ENCODE measurements around the gene CHADL. TPM values are rescaled to one million over a fixed set of nuclear protein-coding genes. Genes with fewer than 3 reads are reported as not detected.

CHADL gene
- total and polyA plus RNA-seq, 11 donors: 3.9 to 31.2 (median 10.7) TPM

- TF ChIP-seq CTCF (IDR thresholded peaks at IDR 0.05) (no peak), POLR2A (IDR thresholded peaks at IDR 0.05) (no peak)
- intact Hi-C loops (cut with DNase I): no loop called here
- DNase-seq: no peak
- Histone ChIP-seq H3K27ac (peak overlapping the region in 1 of 12 donors; percentile 10), H3K9me3 (no peaks in the 10 kb centered on the region), H3K4me1 (peaks cover 0 to 21% (median 7%) of the 10 kb centered on the region in 12 donors), H3K36me3 (peaks cover 0 to 100% (median 75%) of the 10 kb centered on the region in 9 donors), H3K27me3 (no peaks in the 10 kb centered on the region), H3K4me3 (no peak overlapping the region)
- WGBS, 4 donors: 79 to 87% (median 85%) methylated on average over 6 to 11 of the region's 11 CpGs
- no peak for ATAC-seq
Observed at GRCh38 chr22:41257696-41258095, 17.0 kb upstream of the CHADL start.

GRCh38 chr22:41256254-41257253, 15.8 kb upstream of the CHADL start:
- DNase-seq (no peak), ATAC-seq (no peak)
- Histone ChIP-seq H3K9me3 (no peaks in the 10 kb centered on the region), H3K36me3 (peaks cover 0 to 100% (median 77%) of the 10 kb centered on the region in 9 donors), H3K4me1 (peaks cover 0 to 14% (median 4%) of the 10 kb centered on the region in 12 donors), H3K27ac (peak overlapping the region in 1 of 12 donors; percentile 10), H3K27me3 (no peaks in the 10 kb centered on the region), H3K4me3 (no peak overlapping the region)
- intact Hi-C loops (cut with DNase I): no loop called here
- 75 to 78% (median 77%) methylated on average over 15 to 20 of the region's 20 CpGs for WGBS, 4 donors
- TF ChIP-seq POLR2A (IDR thresholded peaks at IDR 0.05): no peak
- no peak for TF ChIP-seq CTCF (IDR thresholded peaks at IDR 0.05)

GRCh38 chr22:41254230-41254629, 13.5 kb upstream of the CHADL start:
- WGBS, 4 donors: 89 to 92% (median 91%) methylated on average over 7 of the region's 7 CpGs
- H3K27me3 ChIP-seq: no peaks in the 10 kb centered on the region
- H3K36me3 ChIP-seq: peaks cover 0 to 100% (median 81%) of the 10 kb centered on the region in 9 donors
- TF ChIP-seq CTCF (IDR thresholded peaks at IDR 0.05) (no peak), POLR2A (IDR thresholded peaks at IDR 0.05) (no peak)
- intact Hi-C loops (cut with DNase I): no loop called here
- no peaks in the 10 kb centered on the region for H3K9me3 ChIP-seq
- no peak overlapping the region for H3K4me3 ChIP-seq
- peaks cover 0 to 11% (median 0%) of the 10 kb centered on the region in 12 donors for H3K4me1 ChIP-seq
- H3K27ac ChIP-seq: no peak overlapping the region
- DNase-seq (no peak), ATAC-seq (no peak)

- no peaks in the 10 kb centered on the region for H3K27me3 ChIP-seq
- no peak overlapping the region for H3K4me3 ChIP-seq
- peaks cover 0 to 16% (median 0%) of the 10 kb centered on the region in 12 donors for H3K4me1 ChIP-seq
- H3K36me3 ChIP-seq: peaks cover 0 to 100% (median 83%) of the 10 kb centered on the region in 9 donors
- ATAC-seq (no peak), DNase-seq (no peak)
- H3K27ac ChIP-seq: no peak overlapping the region
- no peaks in the 10 kb centered on the region for H3K9me3 ChIP-seq
- intact Hi-C loops (cut with DNase I): no loop called here
- TF ChIP-seq CTCF (IDR thresholded peaks at IDR 0.05): no peak
- no peak for TF ChIP-seq POLR2A (IDR thresholded peaks at IDR 0.05)
- 87 to 94% (median 93%) methylated on average over 8 of the region's 8 CpGs for WGBS, 4 donors
Observed at GRCh38 chr22:41252365-41252764, 11.6 kb upstream of the CHADL start.
